ENCODE results near the gene MAPK12.

DNA sequence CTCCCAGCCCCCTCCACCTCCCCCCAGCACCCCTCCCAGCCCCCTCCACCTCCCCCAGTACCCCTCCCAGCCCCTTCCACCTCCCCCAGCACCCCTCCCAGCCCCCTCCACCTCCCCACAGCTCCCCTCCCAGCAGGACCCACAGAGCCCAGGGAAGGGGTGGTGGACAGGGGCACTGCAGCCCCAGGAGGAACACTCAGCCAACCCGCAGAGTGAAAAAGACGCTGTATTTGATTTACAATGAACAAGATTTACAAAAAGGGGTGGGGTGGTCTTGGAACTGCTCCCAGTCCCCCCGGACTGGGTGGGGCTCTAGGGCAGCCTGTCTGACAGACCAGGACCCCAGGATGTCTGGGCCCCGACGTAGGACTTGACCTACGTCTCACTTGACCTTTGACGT, 13.3 kb upstream of the MAPK12 start:
- TF ChIP-seq CTCF (conservative IDR thresholded peaks at IDR 0.05 in 1 of 2, IDR thresholded peaks at IDR 0.05 in 1 of 2; ENCODE audit: extremely low read depth in 1 of 2, insufficient read depth in 1 of 2, low read depth in 1 of 2, low read length in 2 of 2) (no peak), EZH2 (IDR thresholded peaks at IDR 0.05; ENCODE audit: borderline replicate concordance, low read length) (no peak)
